Measurements from ENCODE around the gene SOAT2.

Gene SOAT2, protein sequence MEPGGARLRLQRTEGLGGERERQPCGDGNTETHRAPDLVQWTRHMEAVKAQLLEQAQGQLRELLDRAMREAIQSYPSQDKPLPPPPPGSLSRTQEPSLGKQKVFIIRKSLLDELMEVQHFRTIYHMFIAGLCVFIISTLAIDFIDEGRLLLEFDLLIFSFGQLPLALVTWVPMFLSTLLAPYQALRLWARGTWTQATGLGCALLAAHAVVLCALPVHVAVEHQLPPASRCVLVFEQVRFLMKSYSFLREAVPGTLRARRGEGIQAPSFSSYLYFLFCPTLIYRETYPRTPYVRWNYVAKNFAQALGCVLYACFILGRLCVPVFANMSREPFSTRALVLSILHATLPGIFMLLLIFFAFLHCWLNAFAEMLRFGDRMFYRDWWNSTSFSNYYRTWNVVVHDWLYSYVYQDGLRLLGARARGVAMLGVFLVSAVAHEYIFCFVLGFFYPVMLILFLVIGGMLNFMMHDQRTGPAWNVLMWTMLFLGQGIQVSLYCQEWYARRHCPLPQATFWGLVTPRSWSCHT

DNA sequence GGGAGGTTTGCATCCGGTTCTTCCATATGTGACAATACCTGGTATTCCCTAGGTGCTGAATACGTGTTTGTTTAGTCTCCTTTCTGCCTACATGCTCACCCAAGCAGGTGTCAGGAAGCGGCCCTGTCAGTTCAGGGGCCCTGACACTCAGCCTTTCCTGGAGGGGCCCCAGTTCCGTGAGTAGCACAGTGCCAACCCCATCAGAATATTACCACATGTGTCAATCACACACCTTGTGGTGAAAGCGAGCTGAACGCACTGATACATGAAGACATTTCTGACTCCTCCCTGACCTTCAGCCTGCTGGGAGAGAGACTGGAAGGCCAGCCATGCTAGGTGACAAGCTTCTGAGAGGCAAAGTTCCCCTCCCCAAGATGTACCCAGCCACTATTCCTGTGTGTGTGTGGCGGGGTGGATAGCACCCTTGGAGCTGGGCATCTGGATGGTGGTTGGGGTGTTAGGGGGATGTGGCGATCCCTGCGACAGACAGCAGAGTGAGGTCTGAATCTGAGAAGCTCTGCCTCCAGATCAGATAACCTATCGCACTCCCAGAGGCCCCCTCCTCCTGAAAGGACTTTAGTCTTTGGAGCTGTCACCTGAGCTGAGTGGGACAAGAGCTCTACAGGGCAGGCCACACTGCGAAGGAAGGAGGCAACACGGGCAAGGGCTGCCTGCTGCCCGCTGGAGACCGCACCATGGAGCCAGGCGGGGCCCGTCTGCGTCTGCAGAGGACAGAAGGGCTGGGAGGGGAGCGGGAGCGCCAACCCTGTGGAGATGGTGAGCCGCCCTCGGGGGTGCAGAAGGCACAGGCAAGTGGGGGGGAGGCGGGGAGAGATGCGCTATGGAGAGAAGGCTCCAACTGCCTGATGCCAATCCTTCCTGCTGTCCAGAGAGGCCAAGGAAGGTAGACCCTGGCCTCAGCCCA lies at the start of gene SOAT2:
Gene SOAT2, plus strand, starts transcription at position 604 of the 925 bp plus-strand sequence. Its CDS starts 92 bp downstream, at position 696.
- peak in 1 of 2 donors; percentile 60 for DNase-seq

DNA sequence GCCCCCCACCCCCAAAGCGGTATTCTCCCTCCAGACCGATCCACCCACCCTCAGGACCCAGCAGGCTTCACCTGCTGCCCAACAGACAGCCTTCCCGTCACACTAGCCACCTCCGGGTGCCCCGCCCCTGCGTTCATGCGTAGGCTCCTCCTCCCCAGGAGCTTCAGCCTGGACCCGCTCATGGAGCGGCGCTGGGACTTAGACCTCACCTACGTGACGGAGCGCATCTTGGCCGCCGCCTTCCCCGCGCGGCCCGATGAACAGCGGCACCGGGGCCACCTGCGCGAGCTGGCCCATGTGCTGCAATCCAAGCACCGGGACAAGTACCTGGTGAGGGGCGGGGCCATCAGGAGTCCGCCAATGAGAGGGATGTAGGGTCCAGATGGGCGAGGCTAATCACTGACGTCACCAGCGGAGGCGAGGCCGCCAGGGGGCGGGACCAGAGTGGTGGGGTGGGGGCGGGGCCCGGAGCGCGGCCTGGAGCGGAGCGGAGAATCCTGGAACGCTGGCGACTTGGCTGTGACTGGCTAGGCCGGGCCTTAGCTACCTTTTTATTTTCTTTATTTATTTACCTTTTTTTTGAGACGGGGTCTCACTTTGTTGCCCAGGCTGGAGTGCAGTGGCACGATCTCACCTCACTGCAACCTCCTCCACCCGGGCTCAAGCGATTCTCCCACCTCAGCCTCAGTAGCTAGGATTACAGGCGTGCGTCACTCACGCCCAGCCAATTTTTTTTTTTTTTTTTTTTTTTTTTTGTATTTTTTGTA lies 49.0 kb upstream of the SOAT2 start:
- peak; percentile 93 to 95 for DNase-seq

DNA sequence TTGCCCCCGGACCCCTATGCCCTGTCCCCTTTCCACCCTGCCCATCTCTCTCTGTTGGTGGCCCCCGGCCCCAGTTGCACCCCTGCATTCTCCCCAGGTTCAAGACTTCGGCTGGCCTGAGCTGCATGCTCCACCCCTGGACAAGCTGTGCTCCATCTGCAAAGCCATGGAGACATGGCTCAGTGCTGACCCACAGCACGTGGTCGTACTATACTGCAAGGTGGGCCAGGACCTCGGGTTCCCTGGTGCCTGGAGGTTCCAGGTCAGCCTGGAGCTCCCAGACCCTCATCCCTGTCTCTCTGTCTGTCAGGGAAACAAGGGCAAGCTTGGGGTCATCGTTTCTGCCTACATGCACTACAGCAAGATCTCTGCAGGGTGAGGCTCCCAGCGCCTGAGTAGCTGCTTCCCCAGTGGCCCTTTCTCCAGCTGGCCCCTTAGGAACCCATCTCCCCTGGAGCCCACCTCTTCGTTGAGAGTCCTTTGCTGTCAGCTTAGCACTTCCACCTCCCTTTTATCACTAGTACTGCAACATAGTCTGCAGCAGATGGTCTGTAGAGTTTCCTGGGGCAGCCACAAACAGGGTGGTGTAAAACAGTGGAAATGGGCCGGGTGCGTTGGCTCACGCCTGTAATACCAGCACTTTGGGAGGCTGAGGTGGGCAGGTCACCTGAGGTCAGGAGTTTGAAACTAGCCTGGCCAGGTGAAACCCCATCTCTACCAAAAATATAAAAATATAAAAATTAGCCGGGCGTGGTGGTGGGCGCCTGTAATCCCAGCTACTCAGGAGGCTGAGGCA lies 47.6 kb upstream of the SOAT2 start:
- DNase-seq: no peak

DNA sequence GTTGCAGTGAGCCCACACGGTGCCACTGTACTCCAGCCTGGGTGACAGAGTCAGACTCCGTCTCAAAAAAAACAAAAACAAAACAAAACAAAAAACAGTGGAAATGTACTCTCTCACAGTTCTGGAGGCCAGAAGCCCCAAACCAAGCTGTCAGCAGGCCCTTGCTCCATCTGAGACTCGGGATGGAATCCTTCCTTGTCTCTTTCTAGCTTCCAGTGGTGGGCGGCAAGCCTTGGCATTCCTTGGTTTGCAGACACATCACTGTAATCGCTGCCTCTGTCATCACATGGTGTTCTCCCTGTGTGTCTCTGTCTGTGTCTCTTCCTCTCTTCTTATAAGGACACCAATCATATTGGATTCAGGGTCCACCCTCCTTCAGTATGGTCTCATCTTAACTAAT lies 47.0 kb upstream of the SOAT2 start:
- no peak for DNase-seq

DNA sequence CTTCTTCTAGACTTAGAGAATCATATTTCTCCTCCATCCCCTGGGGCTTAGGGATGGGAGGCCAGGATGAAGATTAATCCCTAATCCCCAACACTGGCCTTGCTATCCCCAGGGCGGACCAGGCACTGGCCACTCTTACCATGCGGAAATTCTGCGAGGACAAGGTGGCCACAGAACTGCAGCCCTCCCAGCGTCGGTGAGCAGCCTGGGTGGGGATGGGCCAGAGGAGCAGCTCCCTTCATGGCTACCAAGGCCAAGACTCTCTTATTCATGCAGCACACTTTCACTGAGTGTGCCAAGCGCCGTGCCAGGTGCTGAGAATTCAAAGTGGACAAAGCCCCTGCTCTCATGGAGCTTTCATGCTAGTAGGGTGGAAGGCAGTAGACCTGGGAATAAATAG lies 46.4 kb upstream of the SOAT2 start:
- DNase-seq: no peak

DNA sequence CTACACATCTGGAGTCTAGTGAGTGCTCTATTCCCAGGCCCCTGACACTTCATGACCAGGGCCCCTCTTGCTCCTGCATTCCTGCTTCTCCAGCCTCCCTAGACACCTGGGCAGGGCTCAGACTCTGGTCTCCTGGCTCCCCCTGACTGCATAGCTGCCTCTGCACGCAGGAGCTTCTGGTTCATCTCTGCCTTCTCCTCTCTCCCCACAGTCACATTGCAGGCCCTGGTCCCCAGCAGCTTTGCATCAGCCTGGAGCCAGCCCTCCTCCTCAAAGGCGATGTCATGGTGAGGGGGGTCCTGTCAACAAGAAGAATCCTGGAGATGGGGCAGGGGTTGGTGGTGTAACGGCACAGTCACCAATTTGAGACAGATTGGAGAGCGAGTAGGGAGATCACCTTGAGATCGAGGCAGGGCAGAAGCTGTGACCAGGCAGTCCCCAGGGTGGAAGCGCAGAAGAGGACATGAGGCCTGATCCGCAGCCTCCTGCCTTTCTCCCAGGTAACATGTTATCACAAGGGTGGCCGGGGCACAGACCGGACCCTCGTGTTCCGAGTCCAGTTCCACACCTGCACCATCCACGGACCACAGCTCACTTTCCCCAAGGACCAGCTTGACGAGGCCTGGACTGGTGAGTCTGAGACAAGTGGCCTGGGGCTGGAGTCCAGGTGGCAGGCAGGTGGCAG lies 45.3 kb upstream of the SOAT2 start:
- DNase-seq: no peak

DNA sequence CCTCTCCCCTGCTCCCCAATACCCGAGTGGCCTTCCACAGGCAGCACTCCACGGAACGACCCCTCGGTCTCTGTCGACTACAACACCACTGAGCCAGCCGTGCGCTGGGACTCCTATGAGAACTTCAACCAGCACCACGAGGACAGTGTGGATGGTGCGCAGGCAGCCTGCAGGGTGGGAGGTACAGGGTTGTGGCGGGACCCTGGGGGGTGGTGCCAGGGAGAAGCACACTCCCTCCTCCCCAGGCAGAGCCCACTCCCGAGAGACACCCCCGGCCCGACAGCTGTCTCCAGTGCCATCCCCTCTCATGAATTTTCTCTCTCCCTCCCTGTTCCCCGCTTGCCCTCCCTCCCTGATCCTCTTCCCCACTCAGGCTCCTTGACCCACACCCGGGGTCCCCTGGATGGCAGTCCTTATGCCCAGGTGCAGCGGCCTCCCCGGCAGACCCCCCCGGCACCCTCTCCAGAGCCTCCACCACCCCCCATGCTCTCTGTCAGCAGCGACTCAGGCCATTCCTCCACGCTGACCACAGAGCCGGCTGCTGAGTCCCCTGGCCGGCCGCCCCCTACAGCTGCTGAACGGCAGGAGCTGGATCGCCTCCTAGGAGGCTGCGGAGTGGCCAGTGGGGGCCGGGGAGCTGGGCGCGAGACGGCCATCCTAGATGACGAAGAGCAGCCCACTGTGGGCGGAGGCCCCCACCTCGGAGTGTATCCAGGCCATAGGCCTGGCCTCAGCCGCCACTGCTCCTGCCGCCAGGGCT lies 44.4 kb upstream of the SOAT2 start:
- DNase-seq: no peak

DNA sequence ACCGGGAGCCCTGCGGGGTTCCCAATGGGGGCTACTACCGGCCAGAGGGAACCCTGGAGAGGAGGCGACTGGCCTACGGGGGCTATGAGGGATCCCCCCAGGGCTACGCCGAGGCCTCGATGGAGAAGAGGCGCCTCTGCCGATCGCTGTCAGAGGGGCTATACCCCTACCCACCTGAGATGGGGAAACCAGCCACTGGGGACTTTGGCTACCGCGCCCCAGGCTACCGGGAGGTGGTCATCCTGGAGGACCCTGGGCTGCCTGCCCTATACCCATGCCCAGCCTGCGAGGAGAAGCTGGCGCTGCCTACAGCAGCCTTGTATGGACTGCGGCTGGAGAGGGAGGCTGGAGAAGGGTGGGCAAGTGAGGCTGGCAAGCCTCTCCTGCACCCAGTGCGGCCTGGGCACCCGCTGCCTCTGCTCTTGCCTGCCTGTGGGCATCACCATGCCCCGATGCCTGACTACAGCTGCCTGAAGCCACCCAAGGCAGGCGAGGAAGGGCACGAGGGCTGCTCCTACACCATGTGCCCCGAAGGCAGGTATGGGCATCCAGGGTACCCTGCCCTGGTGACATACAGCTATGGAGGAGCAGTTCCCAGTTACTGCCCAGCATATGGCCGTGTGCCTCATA lies 43.7 kb upstream of the SOAT2 start:
- DNase-seq: no peak

DNA sequence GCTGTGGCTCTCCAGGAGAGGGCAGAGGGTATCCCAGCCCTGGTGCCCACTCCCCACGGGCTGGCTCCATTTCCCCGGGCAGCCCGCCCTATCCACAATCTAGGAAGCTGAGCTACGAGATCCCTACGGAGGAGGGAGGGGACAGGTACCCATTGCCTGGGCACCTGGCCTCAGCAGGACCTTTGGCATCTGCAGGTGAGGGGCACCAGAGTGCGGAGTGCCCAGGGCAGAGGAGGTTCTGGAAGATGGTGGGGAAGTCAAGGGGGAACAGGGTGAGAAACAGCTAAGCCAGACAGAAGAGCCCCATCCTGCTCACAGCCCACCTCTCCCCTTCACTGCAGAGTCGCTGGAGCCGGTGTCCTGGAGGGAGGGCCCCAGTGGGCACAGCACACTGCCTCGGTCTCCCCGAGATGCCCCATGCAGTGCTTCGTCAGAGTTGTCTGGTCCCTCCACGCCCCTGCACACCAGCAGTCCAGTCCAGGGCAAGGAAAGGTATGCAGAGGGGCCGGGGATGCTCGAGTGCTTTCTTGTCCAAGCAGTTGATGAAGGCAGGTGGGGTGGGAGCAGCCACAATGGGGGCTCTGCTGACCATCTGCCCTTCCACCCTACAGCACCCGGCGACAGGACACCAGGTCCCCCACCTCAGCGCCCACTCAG lies 43.1 kb upstream of the SOAT2 start:
- DNase-seq: no peak

DNA sequence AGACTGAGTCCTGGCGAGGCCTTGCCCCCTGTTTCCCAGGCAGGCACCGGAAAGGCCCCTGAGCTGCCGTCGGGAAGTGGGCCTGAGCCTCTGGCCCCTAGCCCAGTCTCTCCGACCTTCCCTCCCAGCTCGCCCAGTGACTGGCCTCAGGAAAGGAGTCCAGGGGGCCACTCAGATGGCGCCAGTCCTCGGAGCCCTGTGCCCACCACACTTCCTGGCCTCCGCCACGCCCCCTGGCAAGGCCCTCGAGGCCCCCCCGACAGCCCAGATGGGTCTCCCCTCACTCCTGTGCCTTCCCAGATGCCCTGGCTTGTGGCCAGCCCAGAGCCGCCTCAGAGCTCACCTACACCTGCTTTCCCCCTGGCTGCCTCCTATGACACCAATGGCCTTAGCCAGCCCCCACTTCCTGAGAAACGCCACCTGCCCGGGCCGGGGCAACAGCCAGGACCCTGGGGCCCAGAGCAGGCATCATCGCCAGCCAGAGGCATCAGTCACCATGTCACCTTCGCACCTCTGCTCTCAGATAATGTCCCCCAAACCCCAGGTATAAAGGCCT lies 42.5 kb upstream of the SOAT2 start:
- DNase-seq: no peak

DNA sequence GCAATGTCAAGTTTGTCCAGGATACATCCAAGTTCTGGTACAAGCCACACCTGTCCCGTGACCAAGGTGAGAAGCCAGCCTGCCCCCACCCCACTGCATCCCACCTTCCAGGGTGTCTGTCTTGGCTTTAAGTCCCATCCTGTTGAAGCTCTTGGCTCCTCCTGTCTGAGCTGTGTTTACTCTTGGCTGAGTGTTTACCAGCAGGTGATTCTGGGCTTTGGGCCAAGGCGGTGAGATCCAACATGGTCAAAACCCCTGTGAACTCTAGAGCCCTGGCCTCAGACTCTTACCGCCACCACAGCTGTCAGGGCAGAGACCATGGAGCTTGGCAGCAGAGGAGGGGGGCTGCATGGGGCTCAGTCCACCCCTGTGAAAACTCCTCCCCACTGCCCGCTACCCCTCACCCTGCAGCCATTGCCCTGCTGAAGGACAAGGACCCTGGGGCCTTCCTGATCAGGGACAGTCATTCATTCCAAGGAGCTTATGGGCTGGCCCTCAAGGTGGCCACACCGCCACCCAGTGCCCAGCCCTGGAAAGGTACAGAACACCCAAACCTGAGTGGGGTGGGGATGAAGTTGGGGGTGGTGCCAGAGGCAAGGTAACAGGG lies 41.8 kb upstream of the SOAT2 start:
- no peak for DNase-seq

DNA sequence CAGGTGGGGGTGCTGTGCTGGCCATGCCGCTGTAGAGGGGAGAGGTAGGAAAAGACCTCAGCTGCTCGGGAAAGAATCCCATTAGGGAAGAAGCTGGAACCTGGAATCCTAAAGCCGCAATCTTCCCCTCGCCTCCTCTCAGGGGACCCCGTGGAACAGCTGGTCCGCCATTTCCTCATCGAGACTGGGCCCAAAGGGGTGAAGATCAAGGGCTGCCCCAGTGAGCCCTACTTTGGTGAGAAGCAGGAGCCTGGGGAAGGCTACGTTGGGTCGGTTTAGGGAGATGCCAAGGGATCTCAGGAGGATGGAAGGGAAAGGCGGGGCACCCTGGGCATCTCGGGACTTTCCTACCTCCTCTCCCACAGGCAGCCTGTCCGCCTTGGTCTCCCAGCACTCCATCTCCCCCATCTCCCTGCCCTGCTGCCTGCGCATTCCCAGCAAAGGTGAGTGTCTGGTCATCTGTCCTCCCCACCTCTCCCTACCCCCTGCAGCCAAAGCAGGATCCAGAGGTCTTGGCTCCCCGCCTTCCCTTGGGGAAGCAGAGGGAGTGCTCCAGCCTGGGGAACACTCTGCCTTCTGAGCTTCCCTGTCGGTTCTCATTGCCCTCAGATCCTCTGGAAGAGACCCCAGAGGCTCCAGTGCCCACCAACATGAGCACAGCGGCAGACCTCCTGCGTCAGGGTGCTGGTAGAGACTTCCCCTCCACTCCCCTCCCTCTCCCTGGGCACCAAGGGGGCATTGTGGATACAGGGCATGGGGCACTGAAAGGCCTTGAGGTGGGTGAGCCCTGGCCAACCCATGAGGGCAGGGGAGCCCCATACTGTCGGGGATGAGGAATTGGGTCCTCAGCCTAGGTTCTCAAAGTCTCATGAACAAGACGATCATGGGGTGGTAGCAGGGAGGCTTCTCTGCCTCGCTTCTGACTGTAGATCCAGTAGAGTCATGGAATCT lies 41.0 kb upstream of the SOAT2 start:
- DNase-seq: no peak

DNA sequence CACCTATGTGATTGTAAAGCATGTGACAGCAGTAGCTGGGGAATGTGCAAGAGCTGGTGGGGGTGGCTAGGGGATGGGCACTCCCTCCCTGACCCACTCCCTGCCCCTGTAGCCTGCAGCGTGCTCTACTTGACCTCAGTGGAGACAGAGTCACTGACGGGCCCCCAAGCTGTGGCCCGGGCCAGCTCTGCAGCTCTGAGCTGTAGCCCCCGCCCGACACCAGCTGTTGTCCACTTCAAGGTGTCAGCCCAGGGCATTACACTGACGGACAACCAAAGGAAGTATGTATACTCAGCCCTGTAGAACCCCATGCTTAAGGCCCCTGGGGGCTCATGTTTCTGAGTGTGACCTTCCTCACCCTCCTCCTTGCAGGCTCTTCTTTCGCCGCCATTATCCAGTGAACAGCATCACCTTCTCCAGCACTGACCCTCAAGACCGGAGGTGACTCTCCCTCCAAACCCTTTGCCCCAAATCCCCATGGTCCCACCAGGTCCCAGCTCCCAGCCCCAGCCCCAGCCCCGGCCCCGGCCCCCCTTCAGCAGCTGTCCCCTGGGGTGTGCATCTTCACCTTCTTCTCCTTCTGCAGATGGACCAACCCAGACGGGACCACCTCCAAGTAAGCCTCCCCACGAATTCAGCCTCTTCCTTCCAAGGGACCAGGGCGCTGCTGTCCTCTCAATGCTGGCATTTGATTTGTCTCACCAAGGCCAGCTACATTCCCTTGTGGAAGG lies 40.1 kb upstream of the SOAT2 start:
- DNase-seq: no peak

DNA sequence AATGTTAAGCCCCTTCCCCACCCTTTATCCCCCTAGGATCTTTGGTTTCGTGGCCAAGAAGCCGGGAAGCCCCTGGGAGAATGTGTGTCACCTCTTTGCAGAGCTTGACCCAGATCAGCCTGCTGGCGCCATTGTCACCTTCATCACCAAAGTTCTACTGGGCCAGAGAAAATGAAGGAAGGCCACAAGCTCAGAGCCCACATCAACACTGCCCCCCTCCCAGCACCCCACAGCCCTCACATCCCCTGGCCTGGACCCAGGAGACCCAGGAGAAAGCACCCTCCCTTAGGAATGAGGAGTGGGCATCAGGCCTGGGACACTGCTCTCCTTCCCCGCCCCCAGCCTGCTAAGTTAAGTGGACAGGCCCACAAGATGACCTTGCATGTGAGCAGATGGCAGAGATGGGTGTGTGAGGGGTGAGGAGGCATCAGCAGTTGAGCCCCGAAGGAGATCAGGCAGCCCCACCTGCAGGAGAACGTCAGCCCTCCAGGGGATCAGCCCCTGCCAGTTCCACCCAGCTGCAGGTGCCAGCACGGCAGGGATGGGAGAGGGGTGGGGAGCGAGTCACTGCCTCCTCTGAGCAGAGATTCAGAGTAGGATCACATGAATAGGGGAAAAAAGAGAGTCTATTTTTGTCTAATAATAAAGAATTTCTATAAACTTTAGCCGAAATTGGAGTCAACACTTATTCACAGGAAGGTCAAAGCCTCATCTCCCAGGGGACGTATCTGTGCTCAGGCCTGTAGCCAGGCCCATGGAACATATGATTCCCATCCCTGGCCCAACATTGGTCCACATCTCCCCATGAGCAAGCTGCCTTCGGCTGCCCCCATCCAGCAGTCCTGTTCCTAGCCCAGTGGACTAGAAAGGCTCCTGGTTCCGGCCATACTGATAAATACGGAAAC lies 39.3 kb upstream of the SOAT2 start:
- DNase-seq: no peak

DNA sequence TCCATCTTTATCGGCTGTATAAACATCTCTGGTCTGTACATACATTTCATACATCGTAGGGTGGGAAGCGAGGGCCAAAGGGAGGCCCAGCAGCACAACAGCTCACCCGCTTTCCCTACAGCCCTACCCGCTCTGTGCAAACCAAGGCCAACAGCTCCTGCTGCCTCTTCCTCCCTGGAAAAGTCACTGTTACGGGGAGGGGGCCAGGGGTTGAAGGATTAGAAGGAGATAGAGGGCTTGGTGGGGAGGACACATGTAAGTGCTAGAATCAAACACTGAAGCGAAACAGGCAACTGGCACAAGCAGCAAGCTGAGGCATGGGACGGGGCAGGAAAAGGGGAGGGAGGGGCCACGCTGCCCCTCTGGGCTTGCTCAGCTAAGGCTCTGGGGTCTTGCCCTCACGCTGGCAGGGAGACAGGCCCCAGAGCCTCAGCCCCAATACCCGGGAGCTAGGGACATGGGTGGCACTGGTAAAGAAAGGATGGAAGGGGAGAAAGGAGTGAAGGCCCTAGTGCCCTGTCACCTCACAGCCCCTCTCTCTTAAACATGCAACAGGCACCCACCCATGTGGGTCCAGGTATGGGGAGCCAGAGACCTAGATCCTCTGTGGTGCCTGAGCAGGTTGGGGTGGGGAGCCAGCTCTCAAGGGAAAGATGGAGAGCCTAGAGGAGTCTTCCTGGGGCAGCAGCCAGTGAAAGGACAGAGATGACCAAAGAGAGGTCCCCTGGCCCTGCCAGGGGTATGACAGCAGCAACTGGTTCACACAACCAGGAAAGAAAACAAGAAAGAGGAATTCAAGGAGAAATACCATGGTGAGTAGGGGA lies 38.5 kb upstream of the SOAT2 start:
- DNase-seq: no peak
